Retinal pigment epithelial cell (primary cell): ENCODE measurements around the gene DENND2A.
"Not testable (repeated sequence)": the region's sequence is repeated elsewhere in the genome, so short reads cannot be mapped to it uniquely, and the experiment has no call there.

ENCODE experiments used
- DNase-seq: peaks from one replicate; pipeline ENCODE4 v3.0.0-alpha.2; 2010; ENCODE audit warnings: low read depth
- H3K4me3 ChIP-seq: 2 replicates; pipeline ENCODE4 v1.5.1; 2011; ENCODE audit warnings: mild to moderate bottlenecking, low read length, control low read depth, moderate library complexity
- TF ChIP-seq, protein P1 (sequence below): conservative IDR thresholded peaks from 2 replicates; pipeline ENCODE4 v1.5.1; 2011; ENCODE audit warnings: low read depth, low read length, control low read depth, inconsistent platforms

DENND2A gene

GRCh38 chr7:140533394-140533872 lies 107.2 kb downstream of the DENND2A start:
- TF ChIP-seq, protein P1, sequence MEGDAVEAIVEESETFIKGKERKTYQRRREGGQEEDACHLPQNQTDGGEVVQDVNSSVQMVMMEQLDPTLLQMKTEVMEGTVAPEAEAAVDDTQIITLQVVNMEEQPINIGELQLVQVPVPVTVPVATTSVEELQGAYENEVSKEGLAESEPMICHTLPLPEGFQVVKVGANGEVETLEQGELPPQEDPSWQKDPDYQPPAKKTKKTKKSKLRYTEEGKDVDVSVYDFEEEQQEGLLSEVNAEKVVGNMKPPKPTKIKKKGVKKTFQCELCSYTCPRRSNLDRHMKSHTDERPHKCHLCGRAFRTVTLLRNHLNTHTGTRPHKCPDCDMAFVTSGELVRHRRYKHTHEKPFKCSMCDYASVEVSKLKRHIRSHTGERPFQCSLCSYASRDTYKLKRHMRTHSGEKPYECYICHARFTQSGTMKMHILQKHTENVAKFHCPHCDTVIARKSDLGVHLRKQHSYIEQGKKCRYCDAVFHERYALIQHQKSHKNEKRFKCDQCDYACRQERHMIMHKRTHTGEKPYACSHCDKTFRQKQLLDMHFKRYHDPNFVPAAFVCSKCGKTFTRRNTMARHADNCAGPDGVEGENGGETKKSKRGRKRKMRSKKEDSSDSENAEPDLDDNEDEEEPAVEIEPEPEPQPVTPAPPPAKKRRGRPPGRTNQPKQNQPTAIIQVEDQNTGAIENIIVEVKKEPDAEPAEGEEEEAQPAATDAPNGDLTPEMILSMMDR, result no peak
- H3K4me3 ChIP-seq, result no peak overlapping the region
- DNase-seq, result no peak

GRCh38 chr7:140529428-140529827 lies 111.2 kb downstream of the DENND2A start:
- not testable (repeated sequence) for H3K4me3 ChIP-seq, DNase-seq

DNA sequence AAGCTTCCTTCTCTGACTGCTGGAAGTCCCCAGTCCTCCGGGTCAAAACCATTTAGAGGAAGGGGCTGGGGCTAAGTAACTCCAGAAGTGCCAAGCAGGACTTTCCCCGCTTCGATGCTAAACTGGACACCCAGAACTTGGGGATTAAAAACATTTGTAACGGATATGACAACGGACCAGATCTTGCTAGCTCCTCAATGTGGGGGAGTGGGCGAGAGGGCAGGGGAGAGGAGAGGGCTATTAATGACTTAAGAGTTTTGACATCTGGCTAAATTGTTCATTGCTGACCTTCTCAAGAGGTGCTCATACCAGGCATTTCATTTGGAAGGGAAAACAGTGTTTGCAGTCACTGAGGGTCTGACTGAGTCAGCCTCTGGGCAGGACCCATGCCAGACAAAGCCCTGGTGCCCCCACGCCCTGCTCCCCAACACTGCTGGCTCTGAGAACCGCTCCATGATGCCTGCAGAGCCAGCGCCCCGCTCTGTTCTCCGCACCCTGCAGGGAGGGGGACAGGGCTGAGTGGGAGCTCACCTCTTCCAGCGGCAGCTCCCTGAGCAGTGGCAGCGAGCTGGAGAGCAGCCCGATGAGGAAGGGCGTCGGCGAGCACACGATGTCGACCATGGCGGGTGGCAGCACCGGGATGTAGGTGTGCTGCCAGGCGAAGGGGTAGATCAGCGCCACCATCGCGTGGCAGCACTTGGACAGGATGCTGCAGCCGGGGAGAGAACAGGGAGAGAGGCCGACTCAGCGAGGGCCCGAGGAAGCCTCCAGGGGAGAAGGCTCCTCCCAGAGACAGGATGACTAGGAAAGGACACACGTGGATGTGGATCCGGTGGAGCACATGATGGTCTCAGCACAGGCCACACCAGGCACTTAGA lies 113.6 kb downstream of the DENND2A start:
- H3K4me3 ChIP-seq, result no peak overlapping the region
- no peak for DNase-seq
- TF ChIP-seq, protein P1, result no peak

- DNase-seq, result no peak
- TF ChIP-seq, protein P1, result no peak
- no peak overlapping the region for H3K4me3 ChIP-seq
Observed at GRCh38 chr7:140526214-140526613, 114.4 kb downstream of the DENND2A start.

DNA sequence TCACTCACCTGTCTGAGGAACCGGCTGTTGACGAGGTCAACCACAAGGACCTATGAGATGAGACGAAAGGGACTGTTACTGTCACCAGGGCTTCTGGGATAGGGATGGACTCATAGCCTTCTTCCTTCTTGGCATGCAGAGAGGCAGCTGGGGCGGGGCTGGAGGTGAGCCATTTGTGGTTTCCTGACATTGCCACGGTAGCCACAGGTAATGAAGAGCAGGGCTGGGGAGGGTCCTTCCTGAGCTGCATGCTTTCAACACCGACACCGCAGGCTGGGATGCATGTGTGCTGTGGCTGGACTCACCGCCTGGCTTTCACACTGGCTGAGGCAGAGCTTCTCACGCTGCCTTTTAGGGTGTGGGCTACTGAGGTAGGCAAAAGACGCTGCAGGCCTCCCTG lies 114.9 kb downstream of the DENND2A start:
- DNase-seq, result no peak
- H3K4me3 ChIP-seq, result no peak overlapping the region
- TF ChIP-seq, protein P1, result no peak

DNA sequence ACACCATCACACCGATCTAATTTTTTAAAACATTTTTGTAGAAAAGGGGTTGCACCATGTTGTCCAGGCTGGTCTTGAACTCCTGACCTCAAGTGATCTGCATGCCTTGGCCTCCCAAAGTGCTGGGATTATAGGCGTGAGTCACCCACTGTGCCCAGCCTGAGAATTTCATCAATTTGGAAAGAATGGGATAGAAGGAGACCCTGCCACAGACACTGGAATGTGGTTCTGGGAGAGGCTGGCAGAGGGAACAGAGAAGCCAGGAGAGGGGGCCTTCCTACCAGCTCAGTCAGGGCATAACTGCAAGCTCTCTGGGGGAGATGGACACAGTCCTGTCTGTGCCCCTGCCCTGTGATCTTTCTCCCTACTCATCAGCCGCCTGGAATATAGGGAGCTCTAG lies 119.2 kb downstream of the DENND2A start:
- TF ChIP-seq, protein P1, result no peak
- DNase-seq, result no peak
- H3K4me3 ChIP-seq, result no peak overlapping the region

DNA sequence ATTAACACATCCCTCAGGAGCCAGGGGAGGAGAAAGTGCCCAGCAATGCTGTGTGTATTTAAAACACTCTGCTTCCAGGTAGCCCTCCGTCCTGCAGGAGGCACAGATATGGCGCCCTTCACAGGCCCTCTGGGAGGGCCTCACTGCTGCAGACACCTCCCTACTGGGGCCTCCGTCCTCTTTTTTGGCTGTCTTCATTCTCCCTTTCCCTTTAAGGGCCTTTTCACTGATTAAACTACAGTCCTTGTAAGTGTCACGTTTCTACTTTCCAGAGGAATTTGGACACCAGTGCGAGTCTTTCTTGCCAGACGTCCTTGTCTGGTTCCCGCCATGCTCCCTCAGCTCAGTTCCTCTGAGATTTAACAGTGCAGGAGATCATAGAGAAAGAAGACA lies 121.6 kb downstream of the DENND2A start:
- H3K4me3 ChIP-seq, result no peak overlapping the region
- TF ChIP-seq, protein P1, result no peak
- DNase-seq, result no peak
